NCI-H2107 treated with DMSO at 0.1 percent for 48 hours (cell line): Measurements from ENCODE around the gene PNPLA6.
"Not testable (repeated sequence)": the region's sequence is repeated elsewhere in the genome, so short reads cannot be mapped to it uniquely, and the experiment has no call there.

Source experiments
- DNase-seq: peaks from one replicate; lab custom pipeline; 2025; ENCODE audit not compliant: unreplicated experiment; lab: John Stamatoyannopoulos, UW

Gene PNPLA6

GRCh38 chr19:7529610-7530490 is 5.7 kb upstream of the PNPLA6 start:
- no peak for DNase-seq

- no peak for DNase-seq
These were observed 2.1 kb upstream of the PNPLA6 start for GRCh38 chr19:7533281-7533885.

GRCh38 chr19:7533925-7534480 is 1.5 kb upstream of the PNPLA6 start:
- peak; percentile 37 for DNase-seq

- no peak for DNase-seq
These were observed 928 bp upstream of the PNPLA6 start for GRCh38 chr19:7534531-7535046.

GRCh38 chr19:7535998-7536695 is 630 bp downstream of the PNPLA6 start:
- DNase-seq = no peak

GRCh38 chr19:7538990-7539389 is 3.5 kb downstream of the PNPLA6 start:
- DNase-seq = not testable (repeated sequence)

- no peak for DNase-seq
These were observed 4.4 kb downstream of the PNPLA6 start for GRCh38 chr19:7539827-7540425.

GRCh38 chr19:7540761-7541474 is 5.4 kb downstream of the PNPLA6 start:
- no peak for DNase-seq

- no peak for DNase-seq
These were observed 5.9 kb downstream of the PNPLA6 start for GRCh38 chr19:7541475-7541824.

- DNase-seq = no peak
These were observed 6.4 kb downstream of the PNPLA6 start for GRCh38 chr19:7541828-7542443.

GRCh38 chr19:7542556-7543348 is 7.2 kb downstream of the PNPLA6 start:
- DNase-seq = no peak

- DNase-seq = no peak
These were observed 9.1 kb downstream of the PNPLA6 start for GRCh38 chr19:7544626-7545025.

GRCh38 chr19:7545300-7545699 is 9.8 kb downstream of the PNPLA6 start:
- DNase-seq = no peak

- no peak for DNase-seq
These were observed 10.4 kb downstream of the PNPLA6 start for GRCh38 chr19:7545904-7546303.

- peak; percentile 15 for DNase-seq
These were observed 11.6 kb downstream of the PNPLA6 start for GRCh38 chr19:7547159-7547558.

- DNase-seq = no peak
These were observed 14.1 kb downstream of the PNPLA6 start for GRCh38 chr19:7549429-7550148.

- DNase-seq = no peak
These were observed 14.8 kb downstream of the PNPLA6 start for GRCh38 chr19:7550169-7550770.
